ENCODE measurements around the gene FGF18.
A peak's percentile ranks its signal among the peaks of the same experiment; 100 is the strongest.
"Not testable (repeated sequence)": the region's sequence is repeated elsewhere in the genome, so short reads cannot be mapped to it uniquely, and the experiment has no call there.

FGF18 gene

DNA sequence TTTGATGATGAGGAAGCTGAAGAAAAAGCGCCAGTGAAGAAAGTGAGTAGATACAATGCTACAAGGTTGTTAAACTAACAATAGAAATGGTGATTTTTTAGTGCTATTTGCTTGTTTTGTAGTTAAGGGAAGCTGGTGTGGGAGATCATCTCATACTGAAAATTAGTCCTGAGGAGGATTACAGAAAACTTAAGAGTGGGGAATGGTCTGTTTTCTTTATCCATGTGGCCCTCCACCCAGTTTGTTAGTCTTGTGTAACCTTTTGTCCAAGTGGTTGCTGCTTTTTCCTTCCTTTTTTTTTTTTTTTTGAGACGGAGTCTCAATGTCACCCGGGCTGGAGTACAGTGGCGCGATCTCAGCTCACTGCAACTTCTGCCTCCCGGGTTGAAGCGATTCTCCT is 19.3 kb upstream of the FGF18 start:
- no peak for DNase-seq (ENCODE audit: low read depth)

DNA sequence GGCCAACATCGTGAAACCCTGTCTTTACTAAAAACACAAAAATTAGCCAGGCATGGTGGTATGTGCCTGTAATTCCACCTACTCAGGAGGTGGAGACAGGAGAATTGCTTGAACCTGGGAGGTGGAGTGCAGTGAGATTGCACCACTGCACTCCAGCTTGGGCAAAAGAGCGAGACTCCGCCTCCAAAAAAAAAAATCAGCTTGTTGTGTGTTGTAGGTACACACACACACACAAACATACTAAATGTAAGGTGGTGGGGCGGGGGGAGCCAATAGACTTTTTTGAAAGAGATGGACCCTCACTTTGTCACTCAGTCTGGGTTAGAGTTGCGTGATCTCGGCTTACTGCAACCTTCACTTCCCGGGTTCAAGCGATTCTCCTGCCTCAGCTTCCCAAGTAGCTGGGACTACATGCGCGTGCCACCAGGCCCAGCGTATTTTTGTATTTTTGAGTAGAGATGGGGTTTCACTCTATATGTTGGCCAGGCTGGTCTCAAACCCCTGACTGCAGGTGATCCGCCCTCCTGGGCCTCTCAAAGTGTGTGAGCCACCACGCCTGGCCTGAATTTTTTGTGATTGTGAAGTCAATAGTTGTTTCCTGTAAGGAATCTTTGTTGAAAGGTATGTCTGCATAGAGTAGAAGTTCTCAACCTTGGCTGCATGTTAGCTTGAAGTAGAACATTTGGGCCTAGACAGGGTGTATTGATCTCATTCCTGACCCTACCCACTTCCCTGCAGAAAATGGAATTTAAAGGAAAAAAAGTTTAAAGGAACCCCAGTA is 18.1 kb upstream of the FGF18 start:
- no peak for DNase-seq (ENCODE audit: low read depth)

DNA sequence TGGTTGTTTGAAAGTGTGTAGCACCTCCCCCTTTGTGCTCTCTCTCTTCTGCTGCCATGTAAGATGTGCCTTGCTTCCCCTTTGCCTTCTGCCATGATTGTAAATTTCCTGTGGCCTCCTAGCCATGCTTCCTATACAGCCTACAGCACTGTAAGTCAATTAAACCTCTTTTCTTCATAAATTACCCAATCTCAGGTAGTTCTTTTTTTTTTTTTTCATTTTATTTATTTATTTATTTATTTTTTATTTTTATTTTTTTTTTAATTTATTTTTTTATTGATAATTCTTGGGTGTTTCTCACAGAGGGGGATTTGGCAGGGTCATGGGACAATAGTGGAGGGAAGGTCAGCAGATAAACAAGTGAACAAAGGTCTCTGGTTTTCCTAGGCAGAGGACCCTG is 16.7 kb upstream of the FGF18 start:
- not testable (repeated sequence) for DNase-seq (ENCODE audit: low read depth)

DNA sequence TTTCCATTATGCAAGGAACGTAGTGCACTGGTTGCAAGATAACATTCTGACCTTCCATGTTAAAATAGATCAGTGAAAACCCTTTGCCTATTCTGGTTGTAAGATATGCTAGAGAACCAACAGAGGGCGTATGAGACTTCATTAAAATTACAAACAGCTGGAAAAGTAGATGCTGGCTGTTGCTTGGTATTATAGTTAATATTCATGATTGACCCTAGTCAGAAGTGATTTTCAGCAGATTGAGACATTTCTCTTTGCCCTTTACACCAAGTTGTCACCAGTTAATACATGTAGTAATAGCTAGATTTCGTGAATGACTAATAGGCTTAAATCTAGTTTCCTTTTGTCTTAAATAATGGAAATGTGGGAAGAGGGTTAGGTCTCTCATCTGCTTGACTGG is 13.8 kb upstream of the FGF18 start:
- no peak for DNase-seq (ENCODE audit: low read depth)

DNA sequence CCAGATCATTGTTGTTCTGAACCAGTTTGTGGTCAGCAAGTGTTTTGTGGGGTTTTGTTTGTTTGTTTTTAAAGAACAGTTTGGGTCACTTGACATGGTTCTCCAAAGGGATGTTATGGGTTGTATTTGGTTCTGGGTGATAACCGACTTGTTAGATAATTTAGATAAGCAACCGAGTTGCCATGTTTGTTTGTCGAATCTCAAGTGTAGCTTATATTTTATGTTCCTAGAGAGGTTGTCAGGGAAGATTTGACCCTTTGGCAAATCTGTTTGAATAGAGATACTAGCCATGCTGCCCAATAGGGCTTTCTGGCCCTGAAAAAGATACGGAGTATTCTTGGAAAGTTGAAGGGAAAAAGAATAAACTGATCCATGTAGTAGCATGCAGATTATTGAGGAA is 12.2 kb upstream of the FGF18 start:
- no peak for DNase-seq (ENCODE audit: low read depth)

DNA sequence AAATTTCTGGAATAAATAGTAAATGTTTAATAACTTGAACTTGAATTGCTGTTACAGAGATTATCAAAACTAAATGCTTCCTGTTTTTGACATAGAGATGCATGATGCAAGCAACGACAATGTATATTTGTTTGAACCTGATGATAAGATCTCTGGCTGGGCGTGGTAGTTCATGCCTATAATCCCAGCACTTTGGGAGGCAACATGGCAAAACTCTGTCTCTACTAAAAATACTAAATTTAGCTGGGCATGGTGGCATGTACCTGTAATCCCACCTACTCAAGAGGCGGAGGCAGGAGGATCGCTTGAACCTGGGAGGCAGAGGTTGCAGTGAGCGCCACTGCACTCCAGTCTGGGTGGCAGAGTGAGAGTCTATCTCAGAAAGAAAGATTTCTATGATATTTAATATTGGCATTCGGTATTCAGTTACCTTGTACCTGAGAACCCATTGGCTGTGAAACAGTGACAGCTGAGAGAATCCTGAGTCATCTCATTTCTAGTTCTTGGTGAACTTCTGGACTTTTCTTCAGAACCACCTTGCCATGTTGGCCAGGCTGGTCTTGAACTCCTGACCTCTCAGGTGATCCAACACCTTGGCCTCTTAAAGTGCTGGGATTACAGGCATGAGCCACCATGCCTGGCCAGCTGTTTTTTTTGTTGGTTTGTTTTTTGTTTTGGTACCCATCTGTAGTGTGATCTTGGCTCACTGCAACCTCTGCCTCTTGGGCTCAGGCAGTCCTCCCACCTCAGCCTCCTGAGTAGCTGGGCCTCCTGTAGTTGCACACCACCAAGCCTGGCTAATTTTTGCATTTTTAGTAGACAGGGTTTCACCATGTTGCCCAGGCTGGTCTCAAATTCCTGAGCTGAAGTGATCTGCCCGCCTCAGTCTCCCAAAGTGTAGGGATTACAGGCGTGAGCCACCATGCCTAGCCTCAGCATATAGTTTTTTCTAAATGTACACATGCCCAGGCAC is 10.0 kb upstream of the FGF18 start:
- DNase-seq (ENCODE audit: low read depth): no peak

DNA sequence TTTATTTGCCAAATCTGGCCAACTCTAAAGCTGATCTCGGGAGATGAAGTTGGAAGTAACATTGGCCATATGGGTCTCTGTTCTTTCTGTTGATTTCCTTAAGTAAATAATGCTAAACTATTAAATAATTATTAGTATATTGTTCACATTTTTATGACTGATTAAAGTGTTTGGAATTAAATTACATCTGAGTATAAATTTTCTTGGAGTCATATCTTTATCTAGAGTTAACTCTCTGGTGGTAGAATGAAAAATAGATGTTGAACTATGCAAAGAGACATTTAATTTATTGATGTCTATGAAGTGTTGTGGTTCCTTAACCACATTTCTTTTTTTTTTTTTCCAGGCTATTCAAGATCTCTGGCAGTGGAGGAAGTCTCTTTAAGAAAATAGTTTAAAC is 9.3 kb upstream of the FGF18 start:
- DNase-seq (ENCODE audit: low read depth): no peak

DNA sequence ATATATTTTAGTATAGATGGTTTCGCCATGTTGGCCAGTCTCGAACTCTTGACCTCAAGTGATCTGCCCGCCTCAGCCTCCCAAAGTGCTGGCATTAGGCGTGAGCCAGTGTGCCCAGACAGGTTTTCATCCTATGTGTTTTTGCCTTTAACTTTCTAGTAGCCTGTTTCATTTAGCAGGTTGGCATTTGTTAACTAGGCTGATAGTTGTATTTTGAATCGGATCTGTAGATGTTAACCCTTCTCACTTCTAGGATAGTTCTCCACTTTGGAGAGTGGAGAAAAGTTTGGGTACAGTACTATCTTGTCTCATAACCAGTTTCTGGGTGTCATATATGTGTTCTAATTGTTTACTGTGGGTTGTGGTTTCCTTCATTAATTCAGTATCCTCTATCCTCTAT is 7.3 kb upstream of the FGF18 start:
- DNase-seq (ENCODE audit: low read depth): no peak

DNA sequence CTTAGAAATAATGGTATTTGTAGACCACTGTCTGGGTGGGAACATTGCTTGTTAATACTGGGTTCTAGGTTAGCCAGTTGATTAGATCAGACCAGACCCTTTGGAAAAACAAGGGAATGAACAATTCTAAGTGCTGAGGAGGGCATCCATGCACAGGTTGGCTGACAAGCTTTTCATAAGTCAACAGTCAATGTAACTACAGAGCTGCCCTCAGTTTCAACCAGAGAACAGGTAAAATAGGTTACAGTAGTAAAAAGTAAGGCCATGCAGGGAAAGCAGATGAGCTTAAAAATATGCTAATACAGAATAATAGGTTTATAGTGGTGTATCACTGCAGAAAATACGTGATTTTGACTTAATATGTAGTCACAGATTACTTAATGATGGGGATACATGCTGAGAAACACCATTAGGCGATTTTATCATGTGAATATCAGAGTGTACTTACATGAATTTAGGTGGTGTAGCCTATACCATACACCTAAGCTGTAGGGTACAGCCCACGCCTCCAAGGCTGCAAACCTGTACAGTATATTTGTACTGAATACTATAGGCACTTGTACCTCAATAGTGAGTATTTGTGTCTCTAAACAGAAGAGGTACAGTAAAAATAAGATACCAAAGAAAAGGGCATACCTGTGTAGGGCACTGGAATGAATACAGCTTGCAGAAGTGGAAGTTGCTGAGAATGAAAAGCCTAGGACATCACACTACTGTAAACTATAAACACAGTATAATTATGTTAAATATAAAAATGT is 6.1 kb upstream of the FGF18 start:
- DNase-seq (ENCODE audit: low read depth): no peak

DNA sequence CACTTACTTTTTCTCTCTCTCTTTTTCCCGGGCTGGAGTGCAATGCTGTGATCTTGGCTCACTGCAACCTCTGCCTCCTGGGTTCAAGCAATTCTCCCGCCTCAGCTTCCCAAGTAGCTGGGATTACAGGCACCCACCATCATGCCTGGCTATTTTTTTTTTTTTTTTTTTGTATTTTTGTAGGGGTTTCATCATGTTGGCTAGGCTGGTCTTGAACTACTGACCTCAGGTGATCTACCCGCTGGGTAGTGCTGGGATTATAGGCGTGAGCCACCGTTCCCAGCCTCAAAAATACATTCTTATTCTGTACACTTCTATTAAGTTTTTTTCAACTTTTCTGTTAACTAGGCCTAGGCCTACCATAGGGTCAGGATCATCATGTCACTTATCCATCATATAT is 5.5 kb upstream of the FGF18 start:
- DNase-seq (ENCODE audit: low read depth): not testable (repeated sequence)

DNA sequence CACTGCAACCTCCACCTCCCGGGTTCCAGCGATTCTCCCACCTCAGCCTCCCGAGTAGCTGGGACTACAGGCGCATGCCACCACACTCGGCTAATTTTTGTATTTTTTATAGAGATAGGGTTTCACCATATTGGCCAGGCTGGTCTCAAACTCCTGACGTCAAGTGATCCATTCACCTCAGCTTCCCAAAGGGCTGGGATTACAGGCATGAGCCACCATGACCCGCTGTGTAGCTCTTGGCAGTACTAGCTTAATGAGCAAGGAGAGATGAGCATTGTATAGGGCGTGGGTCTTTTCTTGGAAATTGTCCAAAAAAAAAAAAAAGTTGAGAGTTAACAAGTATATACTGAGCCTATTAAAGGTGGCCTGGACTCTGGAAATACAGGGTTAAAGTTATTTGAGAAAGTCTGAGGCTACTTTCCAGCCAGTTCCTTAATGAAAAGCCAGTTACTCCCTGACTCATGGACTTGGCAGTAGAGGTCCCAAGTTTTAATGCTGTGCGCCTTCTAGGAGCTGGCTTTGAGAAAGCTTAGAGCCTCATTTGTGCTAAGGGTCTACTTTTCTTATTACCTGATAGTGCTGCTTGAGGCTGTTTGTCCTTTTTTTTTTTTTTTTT is 4.2 kb upstream of the FGF18 start:
- DNase-seq (ENCODE audit: low read depth): no peak

DNA sequence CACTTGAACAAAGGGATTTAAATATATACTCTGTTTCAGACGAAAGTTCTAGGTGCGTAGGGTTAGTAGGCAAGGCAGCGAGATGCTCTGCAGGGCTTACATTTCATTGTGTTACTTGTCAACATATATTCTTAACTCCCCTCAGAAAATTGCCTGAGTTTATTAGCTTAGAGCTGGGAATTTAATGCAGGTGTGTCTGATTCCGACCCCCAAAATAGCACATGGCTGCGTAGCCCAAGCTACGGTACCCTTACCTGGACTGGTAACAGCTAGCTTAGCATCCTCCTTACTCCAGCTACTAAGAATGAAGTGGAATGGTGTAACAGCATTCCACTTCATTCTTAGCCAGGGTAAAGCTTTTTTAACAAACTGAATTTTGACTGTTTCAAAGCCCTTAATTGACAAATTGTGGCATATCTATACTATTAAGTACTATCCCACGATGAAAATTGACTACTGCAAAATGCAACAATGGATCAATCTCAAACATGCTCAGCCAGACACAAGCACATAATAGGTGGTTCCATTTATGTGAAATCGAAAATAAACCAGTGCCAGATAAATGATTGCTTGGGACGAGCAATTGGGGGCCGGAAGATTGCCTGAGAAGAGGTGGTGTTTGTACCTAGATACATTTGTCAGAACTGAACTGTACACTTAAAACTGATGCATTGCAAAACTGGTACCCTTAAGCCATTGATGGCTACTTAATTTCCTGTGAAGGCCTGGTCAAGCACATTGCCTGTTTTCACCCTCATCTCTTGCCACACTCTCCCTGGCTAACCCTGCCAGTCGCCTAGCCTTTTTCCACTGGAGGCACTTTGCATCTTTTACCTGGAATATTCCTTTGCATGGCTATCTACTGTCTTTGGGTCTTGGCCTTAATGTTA is 3.0 kb upstream of the FGF18 start:
- DNase-seq (ENCODE audit: low read depth): no peak

DNA sequence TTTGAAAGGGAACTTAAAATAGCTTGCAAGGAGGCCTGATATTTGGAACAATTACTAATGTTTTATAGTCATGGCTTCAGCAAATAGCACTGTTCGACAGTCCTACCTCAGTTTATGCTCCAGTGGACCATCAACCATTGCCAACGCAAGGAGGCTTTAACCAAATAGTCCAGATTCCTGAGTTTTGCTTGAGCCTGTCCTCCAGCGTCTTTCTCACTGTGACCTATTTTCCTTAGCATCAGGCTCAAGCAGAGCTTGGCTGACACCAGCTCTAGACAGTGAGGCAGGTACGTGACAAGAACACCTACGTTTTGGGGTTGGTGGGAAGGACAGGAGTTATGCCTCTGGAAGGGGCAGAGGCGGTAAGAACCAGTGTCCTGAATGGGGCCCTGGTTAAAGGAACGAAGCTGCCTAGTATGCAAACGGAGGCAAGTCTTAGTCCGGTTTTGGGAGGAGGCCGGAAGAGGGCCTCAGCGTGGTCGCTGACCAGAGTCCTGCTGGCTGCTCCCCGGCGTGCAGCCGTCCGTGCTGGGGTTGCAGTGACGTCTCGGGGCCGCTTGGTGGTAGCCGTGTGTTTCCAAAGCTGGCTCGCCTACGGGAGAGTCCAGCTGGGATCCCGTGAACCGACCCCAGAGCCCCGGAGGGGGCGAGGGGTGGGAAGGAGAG is 998 bp upstream of the FGF18 start:
- DNase-seq (ENCODE audit: low read depth): peak; percentile 56

DNA sequence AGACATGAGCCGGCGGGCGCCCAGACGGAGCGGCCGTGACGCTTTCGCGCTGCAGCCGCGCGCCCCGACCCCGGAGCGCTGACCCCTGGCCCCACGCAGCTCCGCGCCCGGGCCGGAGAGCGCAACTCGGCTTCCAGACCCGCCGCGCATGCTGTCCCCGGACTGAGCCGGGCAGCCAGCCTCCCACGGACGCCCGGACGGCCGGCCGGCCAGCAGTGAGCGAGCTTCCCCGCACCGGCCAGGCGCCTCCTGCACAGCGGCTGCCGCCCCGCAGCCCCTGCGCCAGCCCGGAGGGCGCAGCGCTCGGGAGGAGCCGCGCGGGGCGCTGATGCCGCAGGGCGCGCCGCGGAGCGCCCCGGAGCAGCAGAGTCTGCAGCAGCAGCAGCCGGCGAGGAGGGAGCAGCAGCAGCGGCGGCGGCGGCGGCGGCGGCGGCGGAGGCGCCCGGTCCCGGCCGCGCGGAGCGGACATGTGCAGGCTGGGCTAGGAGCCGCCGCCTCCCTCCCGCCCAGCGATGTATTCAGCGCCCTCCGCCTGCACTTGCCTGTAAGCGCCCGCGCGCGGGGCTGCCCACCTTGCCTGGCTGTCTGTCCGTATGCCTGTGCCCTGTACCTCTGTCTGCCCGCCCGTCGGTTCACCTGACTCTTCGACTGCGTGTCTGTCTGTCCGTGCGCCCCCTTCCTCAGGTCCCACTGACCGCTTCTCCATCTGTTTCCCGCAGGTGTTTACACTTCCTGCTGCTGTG is 412 bp downstream of the FGF18 start:
- no peak for DNase-seq (ENCODE audit: low read depth)

DNA sequence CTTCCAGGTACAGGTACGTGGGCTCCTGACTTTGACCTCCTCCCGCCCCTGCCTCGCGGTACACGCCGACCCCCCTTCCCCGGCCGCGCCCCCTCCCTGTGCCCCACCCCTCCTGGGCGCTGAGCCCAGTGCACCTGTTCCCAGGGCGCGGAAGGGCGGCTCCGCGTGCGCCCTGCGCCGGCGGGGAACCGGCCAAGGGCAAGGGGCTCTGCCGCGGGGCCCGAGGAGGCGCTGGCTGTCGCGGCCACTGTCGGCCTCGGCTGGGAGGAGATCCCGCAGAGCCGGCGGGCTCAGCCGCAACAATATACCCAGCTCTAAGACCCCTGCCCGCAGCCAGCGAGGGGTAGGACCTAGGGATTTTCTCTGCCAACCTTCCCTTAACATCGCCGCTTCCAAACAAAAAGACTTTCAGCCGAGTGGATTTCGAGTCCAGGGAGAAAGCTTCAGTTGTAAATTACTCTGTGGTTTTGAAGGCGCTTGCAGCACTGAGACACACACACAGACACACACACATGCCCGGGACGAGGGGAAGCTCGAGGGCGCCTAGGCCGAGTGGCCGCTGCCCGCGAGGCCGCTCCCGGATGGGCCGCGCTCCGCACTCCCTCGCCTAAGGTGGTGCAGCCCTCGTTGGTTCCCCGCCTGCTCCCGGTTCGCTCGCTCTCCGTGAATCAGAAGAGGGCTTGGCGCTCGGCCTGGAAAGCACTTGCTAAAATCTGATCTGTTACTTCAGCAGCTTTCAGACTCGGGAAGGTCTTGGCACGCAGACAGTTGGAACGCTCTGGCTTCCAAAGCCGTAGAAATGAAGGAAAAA is 1.2 kb downstream of the FGF18 start:
- DNase-seq (ENCODE audit: low read depth): no peak

DNA sequence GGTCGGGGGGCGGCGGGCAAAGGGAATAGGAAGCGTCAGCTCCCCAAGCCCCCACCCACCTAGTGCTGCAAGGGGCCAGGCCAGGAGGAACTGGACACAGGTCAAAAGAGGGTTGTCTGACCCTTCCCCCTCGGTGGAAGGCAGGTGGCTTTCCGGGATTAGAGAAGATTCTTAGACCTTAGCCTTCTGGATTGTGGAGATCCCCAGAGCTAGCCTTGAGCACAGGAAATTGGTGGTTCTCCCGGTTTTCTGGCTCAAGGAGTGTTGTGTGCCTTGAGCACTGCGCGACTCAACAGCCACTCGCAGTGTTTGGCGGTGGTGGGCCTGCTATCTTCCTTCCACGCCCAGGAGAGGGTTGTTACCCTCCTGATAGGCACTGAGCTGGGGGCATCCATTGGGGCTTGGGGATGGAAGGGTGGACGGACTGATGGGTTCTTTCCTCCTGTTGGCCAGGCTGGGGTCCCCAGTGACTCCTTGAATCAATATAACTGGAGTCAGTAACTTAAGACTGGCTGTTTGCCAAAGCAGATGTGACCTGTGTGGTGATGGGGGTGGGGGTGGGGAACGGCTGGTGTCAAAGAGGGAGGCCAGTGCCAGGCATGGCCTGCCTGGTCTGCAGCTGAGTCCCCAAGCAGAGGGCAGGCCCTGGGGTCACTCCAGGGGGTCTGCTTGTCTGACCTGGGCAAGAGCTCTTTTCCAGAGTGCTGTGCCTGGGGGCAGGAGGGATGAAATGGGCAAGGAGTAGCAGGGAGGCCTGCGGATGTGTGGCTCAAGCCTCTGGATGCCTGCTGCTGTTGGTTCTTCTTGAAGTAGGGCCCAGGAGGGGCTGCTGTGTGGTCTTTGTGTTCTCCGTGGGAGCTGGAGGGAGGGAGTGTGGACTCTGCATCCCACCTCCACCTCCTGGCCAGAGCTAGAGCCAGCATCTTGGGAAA is 2.1 kb downstream of the FGF18 start:
- DNase-seq (ENCODE audit: low read depth): no peak

DNA sequence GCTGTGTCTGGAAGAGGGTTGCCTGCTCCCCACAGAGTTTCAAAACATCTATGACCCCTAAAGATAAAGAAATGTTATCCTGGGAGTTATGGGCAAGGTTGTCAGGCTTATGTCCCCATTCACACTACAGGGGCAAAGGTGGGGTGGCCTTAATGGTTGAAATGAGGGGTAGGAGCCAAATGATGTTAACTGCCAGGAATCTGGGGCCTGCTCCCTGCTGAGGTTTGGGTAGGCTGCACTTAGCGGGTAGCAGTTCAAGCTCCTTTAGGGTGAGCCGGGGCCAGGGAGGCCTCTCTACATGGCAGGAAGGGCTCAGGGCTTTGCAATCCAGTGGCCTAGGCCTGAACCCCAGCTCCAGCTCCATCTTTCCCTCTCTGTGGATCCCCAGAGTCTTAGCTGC is 3.0 kb downstream of the FGF18 start:
- DNase-seq (ENCODE audit: low read depth): no peak

All from activated T-cell treated with anti-CD3 and anti-CD28 coated beads for 48 hours (primary cell).